ENCODE measurements around the gene GLI3. TPM values are rescaled to one million over a fixed set of nuclear protein-coding genes. Genes with fewer than 3 reads are reported as not detected.

Gene GLI3
- total and polyA plus RNA-seq, 2 of the 8 experiments (the other 6 are each of a cell fraction or from before 2014, with no cell fraction given) = 8.0 to 31.1 TPM

DNA sequence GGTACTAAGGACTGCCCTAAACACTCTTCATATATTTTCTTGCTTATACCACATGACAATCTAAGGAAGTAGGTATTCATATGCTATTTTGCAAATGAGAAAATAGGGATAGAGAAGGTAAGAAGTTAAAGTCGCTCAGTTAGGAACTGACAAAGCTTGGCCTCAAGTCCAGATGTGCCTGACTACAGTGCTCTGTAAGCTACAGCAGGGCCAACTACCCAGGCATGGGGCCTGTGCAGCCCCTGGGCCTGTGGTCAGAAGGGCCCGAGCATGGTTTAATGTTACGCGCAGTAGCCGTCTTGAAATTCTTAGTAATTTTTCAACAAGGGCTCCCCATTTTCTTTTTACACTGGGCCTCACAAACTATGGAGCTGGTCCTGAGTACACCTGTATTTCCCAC, 146.2 kb downstream of the GLI3 start (continued):
- TF ChIP-seq NRF1 (IDR thresholded peaks at IDR 0.05; ENCODE audit: low read depth, low read length) (no peak), NANOG (IDR thresholded peaks at IDR 0.05; ENCODE audit: insufficient read depth, low read depth, low read length, poor library complexity, severe bottlenecking) (no peak)
